Ishikawa (cell line): ENCODE results near the gene NDUFA13.

ENCODE experiments used
- CEBPB ChIP-seq: IDR thresholded peaks from 2 replicates; pipeline ENCODE4 v1.6.1; 2012
- CREB1 ChIP-seq: IDR thresholded peaks from 2 replicates; pipeline ENCODE4 v1.6.1; 2012; ENCODE audit warnings: low read depth
- EGR1 ChIP-seq: IDR thresholded peaks from 2 replicates; pipeline ENCODE4 v1.6.1; 2012
- EP300 ChIP-seq: IDR thresholded peaks from 2 replicates; pipeline ENCODE4 v1.6.1; 2012; ENCODE audit warnings: borderline replicate concordance
- FOXM1 ChIP-seq: IDR thresholded peaks from 2 replicates; pipeline ENCODE4 v1.6.1; 2012; ENCODE audit warnings: low read depth, borderline replicate concordance
- NFIC ChIP-seq: IDR thresholded peaks from 2 replicates; pipeline ENCODE4 v1.6.1; 2012
- RAD21 ChIP-seq: IDR thresholded peaks from 2 replicates; pipeline ENCODE4 v1.6.1; 2012; ENCODE audit warnings: low read depth
- REST ChIP-seq: IDR thresholded peaks from 2 replicates; pipeline ENCODE4 v1.6.1; 2012; ENCODE audit warnings: low read depth, mild to moderate bottlenecking
- TAF1 ChIP-seq: IDR thresholded peaks from 2 replicates; pipeline ENCODE4 v1.6.1; 2012; ENCODE audit warnings: low read depth, mild to moderate bottlenecking
- TCF12 ChIP-seq: IDR thresholded peaks from 2 replicates; pipeline ENCODE4 v1.6.1; 2012; ENCODE audit warnings: low read depth
- TEAD4 ChIP-seq: IDR thresholded peaks from 2 replicates; pipeline ENCODE4 v1.6.1; 2012
- YY1 ChIP-seq: IDR thresholded peaks from 2 replicates; pipeline ENCODE4 v1.6.1; 2012; ENCODE audit warnings: low read depth
- ZBTB7A ChIP-seq: IDR thresholded peaks from 2 replicates; pipeline ENCODE4 v1.6.1; 2012; ENCODE audit warnings: low read depth
- TF ChIP-seq, protein P1 (sequence below): IDR thresholded peaks from 2 replicates; pipeline ENCODE4 v1.6.1; 2012
- TF ChIP-seq, protein P2 (sequence below): IDR thresholded peaks from 2 replicates; pipeline ENCODE4 v1.6.1; 2012

NDUFA13 gene

DNA sequence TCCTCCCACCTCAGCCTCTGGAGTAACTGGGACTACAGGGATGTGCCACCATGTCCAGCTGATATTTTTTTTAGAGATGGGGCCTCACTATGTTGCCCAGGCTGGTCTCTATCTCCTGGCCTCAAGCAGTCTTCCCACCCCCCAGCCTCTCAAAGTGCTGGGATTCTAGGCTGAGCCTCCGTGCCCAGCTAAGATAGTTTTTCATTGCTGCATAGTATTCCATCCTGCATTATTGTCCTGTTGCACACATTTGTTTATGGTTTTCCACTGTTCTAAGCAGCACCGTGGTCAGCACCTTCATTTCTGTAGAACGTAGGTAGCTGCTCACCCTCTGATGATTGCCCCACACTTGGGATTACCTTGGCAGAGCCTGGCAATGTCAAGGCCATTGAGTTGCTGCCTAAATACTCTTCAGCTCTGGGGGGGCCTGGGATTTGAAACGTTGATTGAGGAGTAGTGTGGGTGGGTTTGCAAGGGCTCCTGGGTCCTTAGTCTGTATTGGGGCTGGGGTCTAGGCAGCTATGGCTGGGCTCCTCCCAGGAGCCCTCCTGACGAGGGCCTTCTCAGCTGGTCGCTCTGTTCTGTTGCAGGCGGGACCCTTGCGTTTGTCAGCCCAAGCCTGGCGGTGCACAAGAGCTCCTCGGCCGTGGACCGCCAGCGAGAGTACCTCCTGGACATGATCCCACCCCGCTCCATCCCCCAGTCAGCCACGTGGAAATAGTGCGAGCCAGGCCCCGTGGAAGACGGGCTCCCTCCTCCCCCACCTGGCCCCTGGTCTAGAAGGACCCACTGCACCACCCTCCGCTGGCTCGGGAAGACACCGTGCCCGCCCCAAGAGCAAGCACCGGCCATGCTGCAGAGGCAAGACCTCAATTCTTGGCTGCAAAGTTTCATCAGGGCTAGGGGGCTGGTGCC, 11.0 kb upstream of the NDUFA13 start:
- TF ChIP-seq CREB1, result no peak
- TF ChIP-seq EGR1, result no peak
- peak; percentile 20; the same call in 1 of the 2 replicates for TF ChIP-seq REST
- no peak for TF ChIP-seq FOXM1
- TF ChIP-seq YY1, result no peak
- TF ChIP-seq, protein P1, sequence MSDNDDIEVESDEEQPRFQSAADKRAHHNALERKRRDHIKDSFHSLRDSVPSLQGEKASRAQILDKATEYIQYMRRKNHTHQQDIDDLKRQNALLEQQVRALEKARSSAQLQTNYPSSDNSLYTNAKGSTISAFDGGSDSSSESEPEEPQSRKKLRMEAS, result no peak

- no peak for TF ChIP-seq YY1
- no peak for TF ChIP-seq CEBPB
- TF ChIP-seq FOXM1, result no peak
- no peak for TF ChIP-seq TAF1
- TF ChIP-seq, protein P1, result no peak
- TF ChIP-seq REST, result no peak
- no peak for TF ChIP-seq RAD21
- no peak for TF ChIP-seq TEAD4
- no peak for TF ChIP-seq EGR1
- TF ChIP-seq, protein P2, sequence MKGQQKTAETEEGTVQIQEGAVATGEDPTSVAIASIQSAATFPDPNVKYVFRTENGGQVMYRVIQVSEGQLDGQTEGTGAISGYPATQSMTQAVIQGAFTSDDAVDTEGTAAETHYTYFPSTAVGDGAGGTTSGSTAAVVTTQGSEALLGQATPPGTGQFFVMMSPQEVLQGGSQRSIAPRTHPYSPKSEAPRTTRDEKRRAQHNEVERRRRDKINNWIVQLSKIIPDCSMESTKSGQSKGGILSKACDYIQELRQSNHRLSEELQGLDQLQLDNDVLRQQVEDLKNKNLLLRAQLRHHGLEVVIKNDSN, result no peak
- TF ChIP-seq ZBTB7A, result no peak
- TF ChIP-seq NFIC, result no peak
- TF ChIP-seq EP300, result no peak
Observed at GRCh38 chr19:19505669-19506326, 10.2 kb upstream of the NDUFA13 start.

DNA sequence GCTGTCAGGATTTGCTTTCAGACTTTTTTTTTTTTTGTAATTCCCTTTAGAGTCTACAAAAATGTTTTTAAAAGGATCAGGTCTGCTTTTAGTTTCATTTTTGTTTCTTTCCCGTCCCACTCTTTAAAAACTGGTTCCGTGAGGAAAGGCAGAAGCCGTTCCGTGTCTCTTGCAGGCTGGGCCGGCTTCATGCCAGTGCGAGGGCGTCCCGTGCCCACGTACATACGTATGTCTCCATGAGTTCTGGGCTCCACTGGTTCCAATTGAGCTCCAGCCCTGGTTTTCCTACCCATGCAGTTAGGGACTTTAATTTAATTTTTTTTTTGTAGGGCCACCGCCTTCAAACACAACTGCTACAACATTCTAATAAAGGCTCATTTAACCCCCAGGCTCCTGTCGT, 9.4 kb upstream of the NDUFA13 start:
- TF ChIP-seq REST, result no peak
- no peak for TF ChIP-seq EP300
- no peak for TF ChIP-seq ZBTB7A
- no peak for TF ChIP-seq FOXM1
- no peak for TF ChIP-seq TCF12
- no peak for TF ChIP-seq TEAD4
- no peak for TF ChIP-seq EGR1
- TF ChIP-seq CREB1, result no peak
- TF ChIP-seq TAF1, result no peak
- TF ChIP-seq NFIC, result no peak
- TF ChIP-seq, protein P2, result no peak
- TF ChIP-seq RAD21, result no peak
- no peak for TF ChIP-seq CEBPB
- TF ChIP-seq, protein P1, result no peak
- TF ChIP-seq YY1, result no peak

- no peak for TF ChIP-seq TEAD4
- no peak for TF ChIP-seq ZBTB7A
- TF ChIP-seq TCF12, result no peak
- no peak for TF ChIP-seq NFIC
- no peak for TF ChIP-seq REST
- no peak for TF ChIP-seq FOXM1
- no peak for TF ChIP-seq EGR1
- TF ChIP-seq CEBPB, result no peak
- TF ChIP-seq TAF1, result no peak
- TF ChIP-seq, protein P2, result no peak
Observed at GRCh38 chr19:19507354-19507753, 8.7 kb upstream of the NDUFA13 start.
